ENCODE results near the gene CHCHD10. TPM values are rescaled to one million over a fixed set of nuclear protein-coding genes. Genes with fewer than 3 reads are reported as not detected.

CHCHD10 gene
- total and polyA plus RNA-seq, 12 donors: 4.6 to 528 (median 142) TPM

- Histone ChIP-seq H3K27ac (no peak overlapping the region), H3K4me1 (replicated peaks in 1 of 2) (no peaks in the 10 kb centered on the region), H3K9me3 (replicated peaks in 1 of 3) (no peaks in the 10 kb centered on the region), H3K27me3 (no peaks in the 10 kb centered on the region), H3K4me3 (no peak overlapping the region), H3K36me3 (replicated peaks in 1 of 2) (peaks cover 0 to 77% of the 10 kb centered on the region in 2 donors)
- DNase-seq: no peak
- no peak for TF ChIP-seq POLR2A (IDR thresholded peaks at IDR 0.05)
- no peak for TF ChIP-seq CTCF (IDR thresholded peaks at IDR 0.05)
- 75 to 90% (median 80%) methylated on average over 12 to 21 of the region's 21 CpGs for WGBS, 4 donors
- intact Hi-C loops (cut with DNase I): no loop called here
Observed at GRCh38 chr22:23803001-23803819, 35.4 kb upstream of the CHCHD10 start.

- peaks cover 0 to 77% of the 10 kb centered on the region in 2 donors for H3K36me3 ChIP-seq (replicated peaks in 1 of 2)
- no peak overlapping the region for H3K4me3 ChIP-seq
- intact Hi-C loops (cut with DNase I): no loop called here
- 84 to 93% (median 91%) methylated on average over 7 to 8 of the region's 8 CpGs for WGBS, 4 donors
- TF ChIP-seq CTCF (IDR thresholded peaks at IDR 0.05) (no peak), POLR2A (IDR thresholded peaks at IDR 0.05) (no peak)
- H3K9me3 ChIP-seq (replicated peaks in 1 of 3): no peaks in the 10 kb centered on the region
- no peak for DNase-seq
- no peak overlapping the region for H3K27ac ChIP-seq
- H3K4me1 ChIP-seq (replicated peaks in 1 of 2): no peaks in the 10 kb centered on the region
- H3K27me3 ChIP-seq: no peaks in the 10 kb centered on the region
Observed at GRCh38 chr22:23801886-23802377, 34.2 kb upstream of the CHCHD10 start.

GRCh38 chr22:23801238-23801821 lies 33.6 kb upstream of the CHCHD10 start:
- peaks cover 0 to 80% of the 10 kb centered on the region in 2 donors for H3K36me3 ChIP-seq (replicated peaks in 1 of 2)
- WGBS, 4 donors: 84 to 90% (median 88%) methylated on average over 10 to 11 of the region's 11 CpGs
- intact Hi-C loops (cut with DNase I): no loop called here

More at GRCh38 chr22:23801238-23801821, 33.6 kb upstream of the CHCHD10 start:
- Histone ChIP-seq H3K4me1 (replicated peaks in 1 of 2) (no peaks in the 10 kb centered on the region), H3K27ac (no peak overlapping the region), H3K27me3 (no peaks in the 10 kb centered on the region), H3K9me3 (replicated peaks in 1 of 3) (no peaks in the 10 kb centered on the region), H3K4me3 (no peak overlapping the region)
- TF ChIP-seq CTCF (IDR thresholded peaks at IDR 0.05) (no peak), POLR2A (IDR thresholded peaks at IDR 0.05) (no peak)
- no peak for DNase-seq

All from adrenal gland (tissue), 12 donors.